Esophagus squamous epithelium (tissue), 5 donors: ENCODE results near the gene PDE2A. TPM values are rescaled to one million over a fixed set of nuclear protein-coding genes. Genes with fewer than 3 reads are reported as not detected.

Source experiments
- DNase-seq: peaks from one replicate; lab custom pipeline; 2025; lab: John Stamatoyannopoulos, UW
- H3K27ac ChIP-seq, 4 donors: fragments of 200-600 bp; sonication (generic); one replicate each; pipeline ENCODE4 v1.5.1; 2016 to 2019; ENCODE audit warnings: mild to moderate bottlenecking in 1 of 4
- H3K27me3 ChIP-seq, 4 donors: fragments of 200-600 bp; sonication (generic); 1 replicate in 3 of 4; 2 replicates in 1 of 4; pipeline versions ENCODE4 v1.5.1 to v1.6.0; 2017 to 2021; ENCODE audit warnings: antibody characterized with exemption in 1 of 4
- H3K36me3 ChIP-seq, 3 donors: fragments of 200-600 bp; sonication (generic); one replicate each; pipeline ENCODE4 v1.5.1; 2016 to 2019
- H3K4me1 ChIP-seq, 3 donors: fragments of 200-600 bp; sonication (generic); one replicate each; pipeline ENCODE4 v1.5.1; 2017 to 2019
- H3K4me3 ChIP-seq, 4 donors: fragments of 200-600 bp; sonication (generic); 1 replicate in 3 of 4; 2 replicates in 1 of 4; pipeline ENCODE4 v1.5.1; 2016 to 2019; ENCODE audit warnings: mild to moderate bottlenecking in 2 of 4, moderate library complexity in 1 of 4
- H3K9me3 ChIP-seq, 3 donors: fragments of 200-600 bp; sonication (generic); one replicate each; pipeline ENCODE4 v1.5.1; 2016 to 2019
- CTCF ChIP-seq, 6 experiments: fragments of 450-650 bp in 4 of 6; fragments of 200-600 bp in 2 of 6; sonication (generic) in 2 of 6; IDR thresholded peaks; one replicate each; pipeline ENCODE4 v1.5.1; 2016 to 2019; ENCODE audit warnings: antibody characterized with exemption in 6 of 6, mild to moderate bottlenecking in 4 of 6, moderate library complexity in 4 of 6
- POLR2A ChIP-seq, 4 donors: fragments of 450-650 bp; IDR thresholded peaks; one replicate each; pipeline ENCODE4 v1.6.1; 2017; ENCODE audit warnings: antibody characterized with exemption in 4 of 4, mild to moderate bottlenecking in 4 of 4, moderate library complexity in 3 of 4
- whole genome bisulfite sequencing, 2 donors: methylation state at CpG; one replicate each; pipeline ENCODE4 v1.1.5; 2018; 5-methylcytosine and 5-hydroxymethylcytosine counted together
- intact Hi-C: fragments of 100-400 bp; cut with DNase I; formaldehyde crosslinking; loops from one replicate; pipeline ENCODE4 v1.15.0; 2022
- total RNA-seq, 4 donors: library from RNA; depleted of rRNA; stranded (reverse); fragments of >200 nt; gene quantifications; one replicate each; pipeline ENCODE4 v1.1.0, GENCODE V29; 2016
- donor health status: DM: yes; HTN: yes; CAD: no.

PDE2A gene
- total RNA-seq, 4 donors from 2014 or later = 5.6 to 38.3 (median 12.9) TPM

DNA sequence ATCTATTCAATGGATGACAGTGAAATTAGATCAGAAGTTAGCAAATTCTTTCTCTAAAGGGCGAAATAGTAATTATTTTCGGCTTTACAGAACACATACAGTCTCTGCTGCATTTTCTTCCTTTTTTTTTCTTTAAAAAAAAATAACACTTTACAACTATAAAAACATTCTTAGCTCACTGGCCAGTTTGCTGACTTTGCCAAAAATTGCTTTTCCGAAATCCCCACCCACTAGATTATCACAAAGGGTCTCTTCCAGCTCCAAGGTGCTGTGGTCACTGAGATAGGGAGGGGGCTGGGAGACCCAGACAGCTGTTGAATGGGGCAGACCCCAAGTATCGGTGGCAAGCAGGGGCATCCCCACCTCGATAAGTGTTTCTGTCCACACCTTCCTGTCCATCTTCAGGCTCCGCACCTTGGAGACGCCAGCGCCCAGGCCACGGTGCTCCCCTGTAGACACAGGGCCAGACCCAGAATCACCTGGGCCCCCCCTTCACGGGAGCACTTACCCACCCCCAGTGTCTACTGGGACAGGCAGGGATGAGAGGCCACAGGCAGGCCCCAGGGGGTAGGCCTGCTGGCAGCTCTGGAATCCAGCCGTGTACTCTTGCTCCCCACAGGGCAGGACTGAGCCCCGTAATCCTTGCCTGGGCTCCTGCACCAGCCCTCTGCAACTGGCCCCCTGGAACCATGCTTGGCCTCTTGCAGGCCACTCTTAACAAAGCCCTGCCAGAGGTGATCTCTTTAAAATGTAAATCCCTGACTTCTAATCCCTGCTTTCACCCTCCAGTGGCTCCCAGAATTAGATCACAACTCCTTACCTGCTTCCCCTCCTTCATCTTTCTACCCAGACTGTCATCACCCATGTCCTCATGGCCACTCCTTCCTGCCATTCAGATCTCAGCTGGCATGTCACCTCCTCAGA lies 31.5 kb upstream of the PDE2A start:
- no peak for DNase-seq
- peaks cover 42 to 100% (median 67%) of the 10 kb centered on the region in 3 donors for H3K36me3 ChIP-seq
- TF ChIP-seq CTCF (IDR thresholded peaks at IDR 0.05) (no peak), POLR2A (IDR thresholded peaks at IDR 0.05) (no peak)
- no peaks in the 10 kb centered on the region for H3K9me3 ChIP-seq
- no peaks in the 10 kb centered on the region for H3K27me3 ChIP-seq
- 80 to 90% methylated on average over 8 to 9 of the region's 12 CpGs for WGBS, 2 donors
- intact Hi-C loops = no loop called here
- H3K27ac ChIP-seq = no peak overlapping the region
- peaks cover 0 to 36% (median 13%) of the 10 kb centered on the region in 3 donors for H3K4me1 ChIP-seq
- no peak overlapping the region for H3K4me3 ChIP-seq

DNA sequence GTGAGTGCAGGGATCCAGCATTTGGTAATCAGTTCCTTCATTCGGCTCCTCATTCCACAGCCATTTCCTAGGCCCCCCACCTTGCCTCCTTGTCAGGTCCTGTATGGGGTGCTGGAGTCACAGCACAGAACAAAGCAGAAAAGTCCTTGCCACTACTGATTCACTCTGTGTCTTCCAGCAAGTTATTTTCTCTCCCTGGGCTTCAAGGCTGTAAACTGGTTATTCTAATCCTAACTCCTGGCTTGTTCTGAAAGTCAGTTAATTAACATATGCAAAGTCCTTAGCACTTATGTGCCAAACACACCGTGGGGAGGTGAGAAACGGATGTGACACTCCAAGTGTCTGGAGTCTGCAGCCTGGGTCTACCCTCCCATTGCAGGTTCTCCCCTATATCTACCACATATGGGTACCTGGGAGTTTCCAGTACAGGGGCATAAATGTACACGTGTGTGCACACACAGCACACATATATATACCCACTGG lies 30.6 kb upstream of the PDE2A start:
- no peak overlapping the region for H3K27ac ChIP-seq
- H3K36me3 ChIP-seq = peaks cover 39 to 100% (median 59%) of the 10 kb centered on the region in 3 donors
- no peak for TF ChIP-seq CTCF (IDR thresholded peaks at IDR 0.05)
- TF ChIP-seq POLR2A (IDR thresholded peaks at IDR 0.05) = no peak
- no peaks in the 10 kb centered on the region for H3K27me3 ChIP-seq
- intact Hi-C loops = no loop called here
- no peak overlapping the region for H3K4me3 ChIP-seq
- 50 to 57% methylated on average over 3 to 4 of the region's 4 CpGs for WGBS, 2 donors
- H3K9me3 ChIP-seq = no peaks in the 10 kb centered on the region
- no peak for DNase-seq
- H3K4me1 ChIP-seq = peaks cover 0 to 44% (median 13%) of the 10 kb centered on the region in 3 donors

GRCh38 chr11:72704028-72704782 lies 30.0 kb upstream of the PDE2A start:
- no peaks in the 10 kb centered on the region for H3K9me3 ChIP-seq
- H3K27ac ChIP-seq = peak overlapping the region in 3 of 4 donors; percentile 3 to 77 (median 67)
- H3K4me3 ChIP-seq = no peak overlapping the region
- peak in 1 of 6 experiments; percentile 15 for TF ChIP-seq CTCF (IDR thresholded peaks at IDR 0.05)
- TF ChIP-seq POLR2A (IDR thresholded peaks at IDR 0.05) = no peak
- intact Hi-C loops = no loop called here
- no peak for DNase-seq
- peaks cover 34 to 100% (median 54%) of the 10 kb centered on the region in 3 donors for H3K36me3 ChIP-seq
- no peaks in the 10 kb centered on the region for H3K27me3 ChIP-seq
- WGBS, 2 donors = 90% methylated on average over 2 of the region's 13 CpGs; no CpG with 5 or more reads in 1 of the 2 donors
- peaks cover 0 to 48% (median 13%) of the 10 kb centered on the region in 3 donors for H3K4me1 ChIP-seq

DNA sequence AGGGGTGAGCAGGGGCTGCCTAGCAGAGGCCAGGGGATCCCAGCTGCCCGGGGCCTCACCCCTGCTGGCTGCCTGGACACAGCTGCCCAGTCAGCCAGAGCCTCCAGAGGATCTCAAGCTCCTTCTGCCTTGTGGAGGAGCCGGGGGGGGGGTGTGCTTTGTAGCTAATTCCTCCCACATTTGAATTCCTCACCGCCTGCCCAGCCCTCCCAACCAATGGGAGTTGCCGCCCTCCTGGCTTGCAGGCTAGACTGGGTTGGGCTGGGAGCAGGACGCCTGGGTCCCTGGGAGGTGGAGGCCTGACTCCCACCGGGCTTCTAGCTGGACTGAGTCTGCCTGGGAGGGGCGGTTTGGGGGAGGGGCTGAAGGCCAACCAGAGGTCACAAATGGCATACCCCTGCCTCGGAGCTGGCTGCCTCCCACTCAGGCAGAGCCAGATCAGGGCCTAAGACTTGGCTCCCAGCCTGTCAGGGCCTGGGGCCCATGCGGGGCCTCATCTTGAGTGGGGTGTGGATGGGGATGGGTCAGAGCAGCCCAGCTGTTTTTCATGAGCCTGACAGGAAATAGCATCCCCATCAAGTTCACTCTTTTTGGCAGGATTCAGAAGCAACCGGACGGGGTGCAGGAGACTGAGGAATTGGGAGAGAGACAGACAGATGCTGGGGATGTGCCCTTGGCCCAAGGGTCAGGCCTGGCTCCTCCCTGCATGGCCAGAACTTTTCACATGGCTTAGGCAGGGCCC lies 29.2 kb upstream of the PDE2A start:
- no peak for DNase-seq
- TF ChIP-seq POLR2A (IDR thresholded peaks at IDR 0.05) (no peak), CTCF (IDR thresholded peaks at IDR 0.05) (no peak)
- intact Hi-C loops = no loop called here
- no peaks in the 10 kb centered on the region for H3K27me3 ChIP-seq
- H3K4me3 ChIP-seq = peak overlapping the region in 1 of 4 donors; percentile 12
- H3K4me1 ChIP-seq = peaks cover 0 to 48% (median 13%) of the 10 kb centered on the region in 3 donors
- no peaks in the 10 kb centered on the region for H3K9me3 ChIP-seq
- peak overlapping the region in 3 of 4 donors; percentile 3 to 77 (median 67) for H3K27ac ChIP-seq
- WGBS, 2 donors = 48 to 67% methylated on average over 3 of the region's 11 CpGs
- peaks cover 39 to 100% (median 59%) of the 10 kb centered on the region in 3 donors for H3K36me3 ChIP-seq
